Uterus (tissue), 4 donors: Measurements from ENCODE around the gene NBAS. TPM values are rescaled to one million over a fixed set of nuclear protein-coding genes. Genes with fewer than 3 reads are reported as not detected.

Experiments
- DNase-seq, 2 donors: peaks; one replicate each; pipeline ENCODE4 v3.0.0-alpha.2; 2019 to 2020
- H3K27ac ChIP-seq, 2 donors: fragments of 200-600 bp; sonication (generic); 1 replicate in 1 of 2; 2 replicates in 1 of 2; pipeline ENCODE4 v1.5.1; 2016 to 2018
- H3K27me3 ChIP-seq, 2 donors: fragments of 200-600 bp; sonication (generic); one replicate each; pipeline ENCODE4 v1.5.1; 2018 to 2019; ENCODE audit warnings: control low read depth in 1 of 2
- H3K36me3 ChIP-seq, 2 donors: fragments of 200-600 bp; sonication (generic); one replicate each; pipeline ENCODE4 v1.5.1; 2019; ENCODE audit warnings: control low read depth in 1 of 2
- H3K4me1 ChIP-seq, 2 donors: fragments of 200-600 bp; sonication (generic); one replicate each; pipeline ENCODE4 v1.5.1; 2018 to 2019; ENCODE audit warnings: control low read depth in 1 of 2
- H3K4me3 ChIP-seq, 2 donors: fragments of 200-600 bp; sonication (generic); 1 replicate in 1 of 2; 2 replicates in 1 of 2; pipeline ENCODE4 v1.5.1; 2018 to 2019; ENCODE audit warnings: mild to moderate bottlenecking in 1 of 2
- H3K9me3 ChIP-seq, 2 donors: fragments of 200-600 bp; sonication (generic); one replicate each; pipeline ENCODE4 v1.5.1; 2019; ENCODE audit warnings: control low read depth in 1 of 2
- CTCF ChIP-seq, 4 experiments: fragments of 200-600 bp in 2 of 4; fragments of 450-650 bp in 2 of 4; sonication (generic) in 2 of 4; IDR thresholded peaks; one replicate each; pipeline ENCODE4 v1.5.1; 2016 to 2019; ENCODE audit warnings: antibody characterized with exemption in 4 of 4, mild to moderate bottlenecking in 2 of 4, moderate library complexity in 1 of 4
- POLR2A ChIP-seq, 2 donors: fragments of 450-650 bp; IDR thresholded peaks; one replicate each; pipeline ENCODE4 v1.6.1; 2016; ENCODE audit warnings: antibody characterized with exemption in 2 of 2, mild to moderate bottlenecking in 1 of 2, moderate library complexity in 1 of 2
- intact Hi-C: fragments of 100-400 bp; cut with DNase I; formaldehyde crosslinking; loops from one replicate; pipeline ENCODE4 v1.15.1; 2023; ENCODE audit warnings: low total_unique reads
- total RNA-seq, 4 donors: library from RNA; depleted of rRNA in 3 of 4; stranded (reverse); fragments of >200 nt in 3 of 4; gene quantifications; one replicate each; pipeline versions ENCODE4 v1.1.0 to v1.2.4, GENCODE V29; 2014 to 2023
- donor health status: DM: yes; HTN: yes; CAD: no.

Gene NBAS
- total RNA-seq, 4 donors from 2014 or later, result 36.2 to 93.5 (median 49.5) TPM

DNA sequence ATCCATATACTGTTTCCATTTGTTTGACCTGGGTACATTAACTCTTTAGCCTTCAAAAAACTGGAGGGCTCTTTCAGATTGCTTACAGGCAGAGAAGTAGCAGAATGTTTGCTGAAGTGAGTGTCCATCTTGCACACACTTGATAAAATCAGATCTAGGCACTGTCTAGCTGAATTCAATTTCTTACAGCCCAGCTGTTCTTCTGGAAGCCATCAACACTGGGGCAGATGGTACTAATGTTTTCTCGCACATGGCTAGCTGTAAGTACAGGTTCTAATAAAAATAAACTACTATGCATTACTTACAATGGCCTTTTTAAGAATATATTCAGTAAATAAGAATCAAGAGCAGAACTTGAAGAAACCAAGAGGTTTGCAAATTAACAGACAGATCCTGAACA, 175.9 kb downstream of the NBAS start:
- no peak for TF ChIP-seq CTCF (IDR thresholded peaks at IDR 0.05)
- TF ChIP-seq POLR2A (IDR thresholded peaks at IDR 0.05), result no peak
- no peak overlapping the region for H3K4me3 ChIP-seq
- no peaks in the 10 kb centered on the region for H3K4me1 ChIP-seq
- H3K36me3 ChIP-seq, result no peaks in the 10 kb centered on the region
- H3K9me3 ChIP-seq, result no peaks in the 10 kb centered on the region
- H3K27me3 ChIP-seq, result no peaks in the 10 kb centered on the region
- DNase-seq, result no peak
- intact Hi-C loops, result no loop called here
- H3K27ac ChIP-seq, result no peak overlapping the region

DNA sequence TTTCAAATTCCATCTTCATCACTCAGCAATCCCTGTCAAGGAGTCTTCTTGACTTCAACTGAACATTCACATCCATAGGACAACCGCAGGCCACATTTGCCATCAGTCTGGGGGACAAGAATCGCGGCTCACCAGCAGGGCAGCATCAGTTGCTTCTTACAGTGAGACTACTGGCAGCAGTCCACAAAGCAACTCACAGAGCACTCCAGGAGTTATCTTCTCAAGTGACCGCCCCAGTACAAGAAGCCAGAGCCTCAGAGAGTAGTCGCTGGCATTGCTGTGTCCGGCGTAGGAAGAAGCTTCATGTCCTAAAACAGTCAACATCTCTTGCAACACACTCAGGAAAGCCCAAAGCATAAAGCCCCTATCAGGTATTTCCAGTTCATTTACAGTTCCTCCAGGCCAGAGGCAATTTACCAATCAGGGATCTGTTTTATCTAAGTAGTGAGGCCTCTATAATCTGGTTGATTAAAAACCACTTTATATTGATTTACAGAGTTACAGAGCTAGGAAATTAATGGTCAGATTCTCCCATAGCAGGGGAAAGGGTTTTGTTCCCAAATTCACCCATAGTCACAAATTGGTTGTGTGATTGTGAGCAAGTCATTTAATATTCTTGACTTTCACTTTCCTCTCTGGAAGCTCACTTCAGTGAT, 177.3 kb downstream of the NBAS start:
- Histone ChIP-seq H3K4me3 (no peak overlapping the region), H3K9me3 (no peaks in the 10 kb centered on the region), H3K27ac (no peak overlapping the region), H3K36me3 (no peaks in the 10 kb centered on the region), H3K27me3 (no peaks in the 10 kb centered on the region), H3K4me1 (no peaks in the 10 kb centered on the region)
- DNase-seq, result no peak
- intact Hi-C loops, result no loop called here
- TF ChIP-seq POLR2A (IDR thresholded peaks at IDR 0.05) (no peak), CTCF (IDR thresholded peaks at IDR 0.05) (no peak)

GRCh38 chr2:15378148-15378908, 182.8 kb downstream of the NBAS start:
- H3K36me3 ChIP-seq, result no peaks in the 10 kb centered on the region
- intact Hi-C loops, result no loop called here

GRCh38 chr2:15377202-15377601, 183.9 kb downstream of the NBAS start:
- no peaks in the 10 kb centered on the region for H3K9me3 ChIP-seq
- H3K27ac ChIP-seq, result no peak overlapping the region

More at GRCh38 chr2:15378148-15378908, 182.8 kb downstream of the NBAS start:
- no peaks in the 10 kb centered on the region for H3K27me3 ChIP-seq
- DNase-seq, result no peak
- no peak for TF ChIP-seq CTCF (IDR thresholded peaks at IDR 0.05)
- no peak for TF ChIP-seq POLR2A (IDR thresholded peaks at IDR 0.05)
- no peaks in the 10 kb centered on the region for H3K9me3 ChIP-seq
- H3K27ac ChIP-seq, result no peak overlapping the region
- H3K4me1 ChIP-seq, result no peaks in the 10 kb centered on the region
- no peak overlapping the region for H3K4me3 ChIP-seq

More at GRCh38 chr2:15377202-15377601, 183.9 kb downstream of the NBAS start:
- no peaks in the 10 kb centered on the region for H3K36me3 ChIP-seq
- intact Hi-C loops, result no loop called here
- DNase-seq, result no peak
- H3K27me3 ChIP-seq, result no peaks in the 10 kb centered on the region
- H3K4me3 ChIP-seq, result no peak overlapping the region
- TF ChIP-seq CTCF (IDR thresholded peaks at IDR 0.05), result no peak
- no peak for TF ChIP-seq POLR2A (IDR thresholded peaks at IDR 0.05)
- no peaks in the 10 kb centered on the region for H3K4me1 ChIP-seq
